GM06990 (cell line): ENCODE data around the gene SNX1.

Source experiments
- DNase-seq: peaks from one replicate; pipeline ENCODE4 v3.0.0-alpha.2; 2011; ENCODE audit not compliant: insufficient read length; ENCODE audit errors: extremely low read depth
- H3K27me3 ChIP-seq: replicated peaks from 2 replicates; pipeline ENCODE4 v1.6.0; 2011; ENCODE audit warnings: low read length; ENCODE audit not compliant: control insufficient read depth, insufficient read depth
- H3K36me3 ChIP-seq: 2 replicates; pipeline ENCODE4 v1.5.1; 2011; ENCODE audit warnings: low read length; ENCODE audit not compliant: control insufficient read depth, insufficient read depth
- H3K4me3 ChIP-seq: replicated peaks from 2 replicates; pipeline ENCODE4 v1.5.1; 2011; ENCODE audit warnings: low read depth, mild to moderate bottlenecking, control low read depth, low read length
- TF ChIP-seq, protein P1 (sequence below): IDR thresholded peaks from 2 replicates; pipeline ENCODE4 v1.5.1; 2011; ENCODE audit warnings: low read length, control low read depth, mild to moderate bottlenecking, inconsistent platforms; ENCODE audit not compliant: insufficient read depth, poor library complexity, severe bottlenecking

SNX1 gene

DNA sequence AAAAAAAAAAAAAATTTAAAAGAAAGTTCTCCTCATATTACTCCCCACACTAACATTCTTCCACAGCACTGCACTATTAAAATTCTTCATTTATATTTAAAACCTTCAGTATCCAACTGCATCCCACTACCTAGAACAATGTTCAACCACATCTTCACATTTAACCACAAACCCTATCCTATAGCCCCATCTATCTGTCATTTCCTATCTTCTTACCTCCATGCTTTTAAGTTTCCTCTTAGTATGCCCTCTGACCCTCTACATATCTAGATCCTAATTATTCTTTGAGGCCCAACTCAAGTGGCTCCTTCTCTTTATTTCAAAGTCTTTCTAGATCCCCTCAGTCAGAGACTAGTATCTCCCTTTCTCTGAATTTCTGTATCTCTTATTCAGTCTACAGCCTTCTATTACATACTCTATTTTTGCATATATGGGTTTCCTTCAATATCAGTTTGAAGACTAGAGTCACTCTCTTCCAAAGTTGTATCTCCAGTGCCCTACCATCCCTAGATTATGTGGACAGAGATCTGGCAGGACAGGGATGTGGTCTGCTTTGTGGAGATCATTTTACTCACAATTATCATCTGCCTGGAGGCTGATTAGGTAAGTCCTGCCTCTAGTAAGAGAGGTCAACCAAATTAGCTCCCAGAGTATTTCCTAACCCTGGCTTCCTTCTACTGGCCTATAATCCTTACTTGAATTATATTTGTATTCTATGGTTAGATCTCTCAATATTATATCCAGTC is 3.5 kb upstream of the SNX1 start:
- no peaks in the 10 kb centered on the region for H3K27me3 ChIP-seq
- DNase-seq: no peak
- H3K4me3 ChIP-seq: peak overlapping the region; percentile 89
- TF ChIP-seq, protein P1, sequence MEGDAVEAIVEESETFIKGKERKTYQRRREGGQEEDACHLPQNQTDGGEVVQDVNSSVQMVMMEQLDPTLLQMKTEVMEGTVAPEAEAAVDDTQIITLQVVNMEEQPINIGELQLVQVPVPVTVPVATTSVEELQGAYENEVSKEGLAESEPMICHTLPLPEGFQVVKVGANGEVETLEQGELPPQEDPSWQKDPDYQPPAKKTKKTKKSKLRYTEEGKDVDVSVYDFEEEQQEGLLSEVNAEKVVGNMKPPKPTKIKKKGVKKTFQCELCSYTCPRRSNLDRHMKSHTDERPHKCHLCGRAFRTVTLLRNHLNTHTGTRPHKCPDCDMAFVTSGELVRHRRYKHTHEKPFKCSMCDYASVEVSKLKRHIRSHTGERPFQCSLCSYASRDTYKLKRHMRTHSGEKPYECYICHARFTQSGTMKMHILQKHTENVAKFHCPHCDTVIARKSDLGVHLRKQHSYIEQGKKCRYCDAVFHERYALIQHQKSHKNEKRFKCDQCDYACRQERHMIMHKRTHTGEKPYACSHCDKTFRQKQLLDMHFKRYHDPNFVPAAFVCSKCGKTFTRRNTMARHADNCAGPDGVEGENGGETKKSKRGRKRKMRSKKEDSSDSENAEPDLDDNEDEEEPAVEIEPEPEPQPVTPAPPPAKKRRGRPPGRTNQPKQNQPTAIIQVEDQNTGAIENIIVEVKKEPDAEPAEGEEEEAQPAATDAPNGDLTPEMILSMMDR: peak; percentile 18
- H3K36me3 ChIP-seq: peaks cover 2% of the 10 kb centered on the region

DNA sequence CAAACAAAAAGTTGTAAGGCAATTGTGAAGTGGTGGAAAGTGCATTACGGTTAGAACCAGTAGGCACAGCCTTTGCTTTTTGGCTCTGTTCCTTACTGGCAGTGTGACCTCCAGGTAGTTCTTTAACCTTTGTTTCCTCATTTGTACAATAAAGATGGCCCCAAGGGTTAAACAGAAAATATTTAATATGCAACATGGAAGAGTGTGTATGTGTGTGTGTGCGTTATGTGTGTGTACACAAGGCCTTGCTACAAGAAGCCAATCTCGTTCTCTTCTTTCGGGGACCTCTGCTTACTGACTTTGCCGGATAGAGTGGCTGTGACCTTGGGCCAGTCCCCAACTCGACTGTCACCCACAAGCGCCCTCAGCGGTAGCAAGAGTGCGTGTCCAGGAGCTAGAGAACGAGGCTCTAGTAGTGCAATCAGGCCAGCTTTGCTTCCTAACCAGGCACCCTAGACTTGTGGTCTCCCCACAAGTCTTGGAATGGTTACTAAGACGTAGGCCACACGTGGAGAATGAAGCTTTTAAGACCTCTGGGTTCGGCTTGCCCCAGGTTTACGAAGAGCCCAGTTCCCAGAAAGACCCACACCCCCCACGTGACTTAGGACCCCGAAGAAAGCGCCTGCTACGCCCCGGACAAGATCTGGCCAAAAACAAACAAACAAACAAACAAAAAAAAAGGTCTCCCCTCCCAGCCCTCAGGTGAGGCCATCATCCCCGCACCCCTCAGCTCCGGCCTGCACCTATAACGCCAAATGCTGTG is 2.7 kb upstream of the SNX1 start:
- H3K36me3 ChIP-seq: peaks cover 1% of the 10 kb centered on the region
- H3K4me3 ChIP-seq: peak overlapping the region; percentile 89
- H3K27me3 ChIP-seq: no peaks in the 10 kb centered on the region
- DNase-seq: no peak
- TF ChIP-seq, protein P1: peak; percentile 31

DNA sequence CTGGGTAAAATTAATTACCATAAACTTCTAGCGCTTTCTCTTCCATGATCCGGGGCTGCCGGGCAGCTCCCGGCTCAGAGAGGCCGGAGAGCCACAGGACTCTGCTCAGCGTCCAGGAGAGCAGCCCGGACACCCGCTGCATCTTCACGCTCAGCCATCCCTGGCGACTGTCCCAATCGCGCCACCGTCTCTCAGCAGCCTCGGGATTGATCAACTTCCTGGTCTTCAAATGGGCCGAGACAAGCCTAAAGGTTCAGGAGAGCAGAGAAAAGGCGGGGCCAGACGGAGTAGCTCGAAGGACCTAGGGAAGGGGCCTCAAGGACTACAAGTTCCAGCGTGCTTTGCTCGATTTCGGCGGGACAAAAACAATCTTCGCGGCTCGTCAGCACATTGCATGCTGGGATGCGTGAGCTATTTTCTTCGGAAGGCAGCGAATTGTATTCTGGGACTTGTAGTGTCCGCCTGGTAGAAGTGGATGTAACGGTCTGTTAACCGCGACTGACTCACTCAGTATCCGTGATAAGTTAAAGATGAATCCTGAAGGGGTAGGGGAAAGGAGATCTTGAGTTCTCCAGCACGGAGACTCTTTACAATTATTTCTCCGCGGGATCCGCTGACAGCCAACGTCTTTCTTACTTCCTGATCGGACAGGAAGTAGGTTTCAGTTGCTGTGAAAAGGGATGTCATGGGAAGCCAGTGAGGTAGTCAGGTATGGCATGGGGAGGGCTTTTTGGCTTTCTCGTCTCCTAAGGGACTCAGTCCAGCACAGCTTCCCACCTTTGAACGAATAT is 2.0 kb upstream of the SNX1 start, which contains the start of gene CIAO2A:
TSS of gene CIAO2A (minus strand) at position 212 of the 791 bp plus-strand sequence. CDS start at position 142, 70 bp downstream.
- Histone ChIP-seq H3K27me3 (no peaks in the 10 kb centered on the region), H3K4me3 (peak within 1 kb of the TSS; percentile 89), H3K36me3 (no peaks in the 10 kb centered on the region; the same call in 1 of the 2 replicates)
- TF ChIP-seq, protein P1: no peak
- DNase-seq: peak; percentile 92

GRCh38 chr15:64095431-64095794 is 369 bp upstream of the SNX1 start:
- peak overlapping the region; percentile 12; the same call in 1 of the 2 replicates for H3K4me3 ChIP-seq
- TF ChIP-seq, protein P1: no peak
- no peak for DNase-seq
- H3K36me3 ChIP-seq: no peaks in the 10 kb centered on the region
- H3K27me3 ChIP-seq: no peaks in the 10 kb centered on the region

- DNase-seq: no peak
- Histone ChIP-seq H3K27me3 (no peaks in the 10 kb centered on the region), H3K36me3 (no peaks in the 10 kb centered on the region), H3K4me3 (peak overlapping the region; percentile 89)
- TF ChIP-seq, protein P1: no peak
These were observed 1.0 kb downstream of the SNX1 start for GRCh38 chr15:64096668-64097384.
